GM19397 (cell line): Measurements from ENCODE around the gene RAD51B.
"Not testable (repeated sequence)": the region's sequence is repeated elsewhere in the genome, so short reads cannot be mapped to it uniquely, and the experiment has no call there.

Experiments used
- ATAC-seq: cut with Tn5 transposase; IDR thresholded peaks from one replicate; pipeline ENCODE4 v1.9.1; 2021; ENCODE audit warnings: mild to moderate bottlenecking, moderate library complexity; ENCODE audit not compliant: unreplicated experiment

The RAD51B gene

DNA sequence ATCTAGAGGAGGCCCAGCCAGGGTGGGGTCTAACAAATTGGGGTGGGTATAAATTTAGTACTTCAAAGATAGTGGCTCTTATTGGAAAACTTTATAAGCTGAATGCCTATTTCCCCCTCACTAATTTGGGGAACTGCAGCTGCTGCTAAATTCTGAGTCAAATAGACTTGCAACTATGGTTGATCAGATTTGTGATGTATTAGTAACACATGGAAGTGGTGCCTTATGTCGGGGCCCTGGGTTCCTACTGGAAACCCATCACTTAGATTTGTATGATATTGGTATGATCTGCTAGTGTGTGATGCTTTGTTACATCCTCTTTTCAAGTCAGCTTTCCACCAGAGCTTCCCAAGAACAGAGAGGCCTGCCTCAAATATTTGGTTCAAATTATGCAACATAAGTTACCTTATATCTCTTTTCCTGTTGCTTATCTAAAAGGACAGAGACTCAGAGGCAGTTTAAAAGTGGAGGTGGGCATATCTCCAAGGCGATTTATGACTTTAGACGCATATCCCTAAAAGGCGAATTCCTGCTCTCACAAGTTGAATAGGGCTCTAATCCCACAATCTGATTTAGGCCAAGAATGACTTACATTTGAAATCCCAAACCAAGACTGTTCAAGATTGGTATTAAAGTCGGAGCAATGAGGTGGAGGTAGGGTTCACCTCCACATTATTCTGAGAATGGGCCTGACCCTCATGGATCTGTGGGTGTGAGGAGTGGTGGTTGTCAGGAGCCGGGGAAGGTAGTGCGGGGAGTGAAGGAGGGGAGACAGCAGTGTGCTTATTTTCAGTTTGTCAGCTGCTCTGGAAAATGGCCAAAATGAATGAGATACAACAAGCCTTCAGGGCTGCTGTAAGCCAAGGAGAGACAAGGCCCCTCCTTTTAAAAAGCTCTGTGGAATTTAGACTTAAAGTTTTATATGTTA lies 425.8 kb downstream of the RAD51B start:
- no peak for ATAC-seq

- no peak for ATAC-seq
Observed at GRCh38 chr14:68246074-68246785, 426.7 kb downstream of the RAD51B start.

DNA sequence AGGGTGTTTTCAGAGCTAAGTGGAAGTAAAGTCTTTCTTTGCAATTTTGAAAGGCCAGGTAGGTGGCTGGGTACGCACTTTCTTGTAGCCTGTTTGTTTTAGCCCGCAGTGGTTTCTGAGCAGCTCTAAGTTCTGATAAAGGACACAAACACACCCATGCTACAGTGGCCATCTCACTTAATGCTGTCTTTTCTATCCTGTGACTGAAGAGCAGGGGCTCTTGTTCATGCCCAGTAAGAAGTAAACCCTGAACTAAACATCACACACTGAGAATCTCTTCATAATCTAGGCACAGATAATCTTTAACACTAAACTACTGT lies 427.2 kb downstream of the RAD51B start:
- ATAC-seq: no peak

GRCh38 chr14:68247274-68247673 lies 427.7 kb downstream of the RAD51B start:
- no peak for ATAC-seq

GRCh38 chr14:68247676-68248268 lies 428.2 kb downstream of the RAD51B start:
- ATAC-seq: no peak

DNA sequence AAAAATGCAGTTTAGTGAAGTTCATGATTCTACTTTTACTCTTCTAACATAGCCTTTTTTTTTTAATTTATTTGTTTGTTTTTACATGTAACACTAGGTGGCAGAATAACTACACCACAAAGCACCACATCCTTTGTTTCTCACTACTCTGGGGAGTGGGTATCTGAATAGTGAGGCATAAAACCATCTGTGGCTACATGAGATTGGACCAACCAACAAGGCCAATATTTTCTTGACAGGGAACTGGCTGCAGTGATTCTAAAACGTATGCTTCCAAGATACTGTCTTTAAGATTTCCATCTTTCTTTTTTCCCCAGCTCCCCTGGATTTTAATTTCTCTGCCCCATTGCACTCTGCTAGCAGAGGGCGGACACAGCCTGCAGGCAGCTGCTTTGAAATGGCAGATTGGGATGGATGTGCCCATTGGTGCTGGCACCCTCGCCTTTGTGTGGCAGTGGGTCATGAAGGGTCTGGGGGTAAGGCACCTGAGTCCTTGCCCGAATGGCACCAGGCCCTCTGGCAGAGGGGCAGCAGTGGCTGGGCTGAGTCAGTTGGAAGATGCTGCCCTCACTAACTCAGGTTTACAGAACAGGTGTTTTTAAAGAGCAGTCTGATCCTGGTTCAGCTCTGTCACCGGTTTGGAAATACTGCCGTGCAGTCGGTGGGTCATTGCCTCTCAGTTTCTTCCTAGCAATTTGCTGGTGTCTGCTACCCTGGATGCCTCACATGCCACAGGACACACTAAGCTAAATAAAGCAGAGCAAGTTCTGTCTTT lies 429.1 kb downstream of the RAD51B start:
- no peak for ATAC-seq

DNA sequence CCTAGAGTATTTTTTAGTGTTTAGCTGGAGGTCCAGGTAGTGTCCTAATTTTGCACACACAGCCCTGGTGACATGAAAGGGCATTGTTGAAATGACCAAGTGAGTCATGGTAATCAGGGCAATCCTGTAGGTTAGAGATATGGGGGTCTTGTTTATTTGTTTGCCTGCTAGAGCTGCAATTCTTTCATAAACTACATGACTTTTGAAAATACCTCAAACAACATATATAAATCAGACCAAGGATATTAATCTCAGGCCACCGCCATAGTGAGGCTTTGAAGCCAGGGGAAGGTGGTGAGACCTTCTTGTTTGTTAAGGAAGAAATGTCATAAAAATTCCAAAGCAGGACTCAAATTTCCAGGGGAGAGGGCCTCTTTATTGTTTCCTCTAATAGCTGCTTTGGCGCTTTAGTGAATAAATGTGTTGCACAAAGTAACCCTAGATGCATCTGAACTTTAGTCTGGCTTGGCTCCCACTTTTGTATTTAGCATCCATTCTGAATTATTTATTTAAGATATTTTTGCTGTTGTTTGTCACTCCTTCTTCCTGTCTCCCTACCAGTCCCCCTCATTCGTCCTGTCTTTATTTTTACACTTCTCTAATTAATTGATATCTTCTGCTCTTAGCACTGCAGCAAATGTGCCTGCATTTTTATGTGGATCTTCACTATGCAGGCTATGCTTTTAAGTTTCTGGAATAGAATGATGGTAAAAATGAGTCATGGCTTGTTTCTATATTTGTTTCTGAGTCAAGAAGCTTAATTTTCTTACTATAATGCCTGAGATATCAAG lies 430.3 kb downstream of the RAD51B start:
- no peak for ATAC-seq

DNA sequence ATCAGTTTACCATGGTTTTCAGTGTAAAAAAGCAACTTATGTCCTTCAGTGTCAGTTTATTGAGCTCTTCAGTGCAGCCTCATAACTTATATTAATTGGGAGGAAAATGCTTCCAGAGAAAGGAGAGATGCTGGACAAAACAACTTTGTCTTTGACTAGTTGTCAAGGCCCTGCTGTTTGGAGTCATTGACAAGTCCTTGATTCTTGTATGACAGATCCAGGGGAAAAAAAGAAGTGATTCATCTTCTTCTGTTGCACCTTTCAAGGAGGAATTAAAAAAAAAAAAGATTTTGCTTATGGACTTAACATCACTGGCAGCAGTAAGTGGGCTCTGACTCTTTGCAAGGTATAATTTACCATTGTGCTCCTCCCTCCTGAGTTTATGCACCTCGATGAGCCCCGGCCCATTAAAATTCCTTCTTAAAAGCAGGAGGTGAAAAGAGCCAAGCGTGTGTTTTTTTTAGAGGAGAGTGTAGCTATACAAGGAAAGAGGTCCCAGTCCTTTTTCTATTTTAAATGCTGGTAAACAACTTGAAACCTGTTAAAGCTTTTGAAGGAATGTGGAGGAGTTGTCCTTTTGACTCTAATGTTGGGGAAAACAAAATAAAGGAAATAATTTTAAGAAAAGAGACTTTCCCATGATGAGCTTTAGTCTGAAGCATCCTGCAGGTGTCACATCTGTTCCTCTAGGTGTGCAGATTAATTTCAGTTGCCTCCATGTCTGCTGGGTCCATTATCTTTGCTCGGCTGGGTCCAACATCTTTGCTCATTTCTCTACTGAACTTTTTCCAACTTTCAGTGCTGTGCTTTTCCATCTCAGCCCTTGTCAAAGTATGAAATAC lies 431.6 kb downstream of the RAD51B start:
- ATAC-seq: no peak

DNA sequence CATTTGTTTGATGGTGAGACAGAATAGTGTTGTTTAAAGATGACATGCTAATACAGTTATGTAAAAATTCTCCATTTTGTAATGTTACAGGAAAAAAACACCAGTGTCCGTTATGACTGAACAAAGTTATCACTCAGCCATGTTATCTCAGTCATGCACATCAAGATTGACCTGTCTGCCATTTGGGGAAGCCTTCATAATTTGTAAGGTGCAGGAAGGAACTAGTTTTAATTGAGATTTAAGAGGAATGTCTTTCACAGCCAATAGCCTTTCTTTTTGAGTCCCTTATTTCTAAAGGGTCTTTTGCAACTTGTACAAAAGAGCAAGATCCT lies 432.2 kb downstream of the RAD51B start:
- ATAC-seq: no peak

DNA sequence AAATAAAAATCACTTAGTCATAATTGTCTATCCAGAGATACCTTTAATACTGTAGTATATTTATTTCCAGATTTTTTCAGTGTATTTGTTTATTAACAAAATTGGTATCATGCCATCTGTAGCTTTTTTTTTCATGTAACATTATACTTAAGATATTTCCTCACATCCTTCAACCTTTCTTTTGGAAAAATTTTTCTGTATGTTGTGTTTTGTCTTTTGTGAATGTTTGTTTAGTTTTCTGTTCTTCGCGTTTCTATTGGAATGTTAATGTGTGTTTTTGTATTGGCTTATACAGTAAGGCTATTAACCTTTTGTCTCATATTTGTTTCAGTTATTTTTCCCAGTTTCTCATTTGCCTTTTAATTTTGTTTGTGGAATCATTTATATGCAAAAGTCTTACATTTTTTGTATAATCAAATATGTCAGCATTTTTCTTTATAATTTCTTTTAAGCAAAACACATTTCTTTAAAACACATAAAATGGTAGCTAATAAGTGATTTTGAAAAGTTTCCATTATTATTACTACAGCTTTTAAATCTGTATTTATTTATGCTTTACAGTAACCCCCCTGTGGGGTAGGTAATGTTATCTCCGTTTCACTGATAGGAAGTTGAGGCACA lies 433.7 kb downstream of the RAD51B start:
- no peak for ATAC-seq

GRCh38 chr14:68253878-68254528 lies 434.4 kb downstream of the RAD51B start:
- ATAC-seq: no peak

DNA sequence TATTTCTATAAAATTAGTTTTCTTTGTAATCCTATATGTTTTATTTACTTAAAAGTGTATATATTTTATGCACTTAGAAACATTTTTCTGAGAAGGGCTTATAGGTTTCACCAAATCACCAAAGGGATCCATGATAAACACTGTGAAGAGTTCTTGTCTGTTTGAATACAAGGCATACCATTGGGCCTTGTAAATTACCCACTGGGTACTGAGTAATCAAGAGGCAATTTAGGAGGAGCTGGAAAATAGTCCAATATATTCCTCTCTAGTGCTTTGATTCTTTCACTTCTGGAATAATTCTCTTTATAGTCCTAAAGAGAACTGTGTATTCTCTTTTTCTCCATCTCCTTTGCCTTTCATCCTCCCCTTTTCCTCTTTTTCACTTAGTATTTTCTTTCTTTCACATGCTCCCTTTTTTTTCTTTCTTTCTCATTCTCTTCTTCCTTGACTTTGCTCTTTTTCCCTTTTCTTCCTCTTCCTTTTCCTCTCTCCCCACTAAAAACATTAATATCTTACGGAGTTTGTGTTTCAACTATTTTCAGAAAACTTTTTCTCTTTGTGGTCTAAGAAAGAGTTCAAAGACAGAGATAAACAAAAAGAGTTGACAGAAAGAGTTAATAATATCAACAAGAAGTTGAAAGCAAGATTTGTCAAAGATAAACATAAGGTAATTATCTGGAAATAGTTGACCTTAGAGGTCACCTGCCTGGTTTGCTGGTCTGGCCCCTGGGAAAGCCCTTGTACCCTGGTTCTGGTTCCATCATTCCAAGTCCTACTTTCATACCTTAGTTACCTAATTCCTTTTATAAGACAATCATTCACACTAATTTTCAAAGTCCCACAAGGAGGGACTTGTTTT lies 435.3 kb downstream of the RAD51B start:
- no peak for ATAC-seq

DNA sequence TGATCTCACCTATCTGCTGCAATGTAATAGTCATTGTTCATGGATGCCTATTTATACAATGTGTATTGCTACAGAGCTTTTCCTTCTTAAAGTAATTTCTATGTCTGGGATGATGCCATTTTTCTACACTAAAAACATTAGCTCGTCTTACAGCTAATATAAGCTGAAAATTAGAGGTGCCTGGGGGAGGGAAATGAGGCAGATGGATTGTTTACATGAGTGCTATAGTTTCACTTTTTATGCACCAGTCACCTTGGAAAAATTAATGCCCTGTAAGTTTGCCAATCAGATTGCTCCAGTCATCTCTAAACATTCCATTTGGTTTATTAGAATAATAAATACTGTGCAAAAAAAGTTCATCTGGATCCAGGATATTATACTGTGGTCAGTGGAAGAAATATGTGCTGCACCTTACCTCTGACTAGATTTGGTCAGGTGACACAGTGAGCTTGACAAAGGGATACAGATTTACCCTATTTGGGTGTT lies 436.2 kb downstream of the RAD51B start:
- ATAC-seq: no peak

GRCh38 chr14:68257969-68258368 lies 438.4 kb downstream of the RAD51B start:
- ATAC-seq: no peak

DNA sequence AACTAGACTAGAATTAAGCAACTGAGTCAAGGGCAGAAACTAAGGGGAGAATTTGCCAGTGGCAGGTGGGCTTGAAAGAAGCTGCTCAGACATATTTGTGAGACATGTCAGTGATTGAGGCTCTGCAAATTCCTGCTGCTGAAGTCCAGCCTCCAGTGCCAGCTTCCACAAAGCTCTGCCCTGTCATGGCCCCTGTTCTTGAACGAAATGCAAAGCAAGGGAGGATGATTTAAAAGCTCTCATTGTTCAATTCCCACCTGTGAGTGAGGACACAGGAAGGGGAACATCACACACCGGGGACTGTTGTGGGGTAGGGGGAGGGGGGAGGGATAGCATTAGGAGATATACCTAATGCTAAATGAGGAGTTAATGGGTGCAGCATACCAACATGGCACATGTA lies 439.4 kb downstream of the RAD51B start:
- not testable (repeated sequence) for ATAC-seq

GRCh38 chr14:68260121-68260520 lies 440.5 kb downstream of the RAD51B start:
- ATAC-seq: no peak

GRCh38 chr14:68261092-68261842 lies 441.7 kb downstream of the RAD51B start:
- ATAC-seq: no peak
